SK-N-SH (cell line): ENCODE measurements around the gene NUP42. TPM values are rescaled to one million over a fixed set of nuclear protein-coding genes. Genes with fewer than 3 reads are reported as not detected.

ENCODE experiments used
- CTCF ChIA-PET: fragments of 300-600, 350-600 bp; formaldehyde crosslinking; extraction: SDS; loops from one replicate; lab custom pipeline; 2021; lab: Yijun Ruan, JAX
- POLR2A ChIA-PET: fragments of 350-600 bp; sonication (Branson Sonifier 250); formaldehyde crosslinking; extraction: SDS; loops from one replicate; lab custom pipeline; 2020; ENCODE audit warnings: antibody characterized with exemption, inconsistent platforms; lab: Yijun Ruan, JAX
- DNase-seq: peaks from one replicate; pipeline ENCODE4 v3.0.0; 2012
- H2AFZ ChIP-seq: fragments of 200-600 bp; sonication (generic); 2 replicates; pipeline ENCODE4 v1.8.1; 2016; ENCODE audit warnings: antibody characterized with exemption, mild to moderate bottlenecking, low read depth
- H3F3A ChIP-seq: fragments of 200-600 bp; sonication (generic); replicated peaks from 2 replicates; pipeline ENCODE3; 2016; ENCODE audit warnings: antibody characterized with exemption, mild to moderate bottlenecking; ENCODE audit not compliant: insufficient read depth
- H3K27ac ChIP-seq, 2 experiments: fragments of 200-500 bp in 1 of 2; fragments of 200-600 bp in 1 of 2; sonication (Bioruptor generic) in 1 of 2; sonication (generic), shearing (Covaris generic) in 1 of 2; 2 replicates each; pipeline versions ENCODE4 v1.5.1 to v1.6.1; 2014 to 2016; ENCODE audit warnings: low read depth in 2 of 2, inconsistent platforms in 1 of 2, low read length in 1 of 2, mild to moderate bottlenecking in 1 of 2, mixed read lengths in 1 of 2
- H3K27me3 ChIP-seq: fragments of 200-600 bp; sonication (generic), shearing (Covaris generic); 2 replicates; pipeline ENCODE4 v1.6.1; 2016; ENCODE audit warnings: mixed run types; ENCODE audit not compliant: insufficient read depth
- H3K36me3 ChIP-seq, 2 experiments: fragments of 200-500 bp in 1 of 2; fragments of 200-600 bp in 1 of 2; sonication (Bioruptor generic) in 1 of 2; sonication (generic) in 1 of 2; replicated peaks in 1 of 2; 2 replicates each; pipeline versions ENCODE3 to v1.5.1; 2014 to 2016; ENCODE audit warnings: low read length in 1 of 2, mild to moderate bottlenecking in 1 of 2; ENCODE audit not compliant: insufficient read depth in 2 of 2, control insufficient read depth in 1 of 2
- H3K4me1 ChIP-seq, 2 experiments: fragments of 200-500 bp in 1 of 2; fragments of 200-600 bp in 1 of 2; sonication (Bioruptor generic) in 1 of 2; sonication (generic), shearing (Covaris generic) in 1 of 2; 2 replicates each; pipeline versions ENCODE4 v1.5.1 to v1.6.1; 2014 to 2016; ENCODE audit warnings: low read depth in 1 of 2, low read length in 1 of 2, mixed run types in 1 of 2; ENCODE audit not compliant: insufficient read depth in 2 of 2, control insufficient read depth in 1 of 2
- H3K4me2 ChIP-seq: fragments of 200-600 bp; sonication (generic), shearing (Covaris generic); 2 replicates; pipeline ENCODE4 v1.6.1; 2017; ENCODE audit warnings: mixed run types
- H3K4me3 ChIP-seq, 2 experiments: fragments of 200-500 bp in 1 of 2; fragments of 200-600 bp in 1 of 2; sonication (Bioruptor generic) in 1 of 2; sonication (generic), shearing (Covaris generic) in 1 of 2; 2 replicates each; pipeline versions ENCODE4 v1.5.1 to v1.8.1; 2014 to 2016; ENCODE audit warnings: low read depth in 2 of 2, inconsistent platforms in 1 of 2, low read length in 1 of 2, mild to moderate bottlenecking in 1 of 2, mixed read lengths in 1 of 2, moderate library complexity in 1 of 2
- H3K79me2 ChIP-seq: fragments of 200-600 bp; sonication (generic); 2 replicates; pipeline ENCODE4 v1.8.1; 2017; ENCODE audit warnings: mild to moderate bottlenecking; ENCODE audit not compliant: insufficient read depth
- H3K9ac ChIP-seq: fragments of 200-600 bp; sonication (generic); 2 replicates; pipeline ENCODE4 v1.6.1; 2017; ENCODE audit warnings: mixed run types
- H3K9me2 ChIP-seq: fragments of 200-600 bp; sonication (generic); 2 replicates; pipeline ENCODE4 v1.6.1; 2017; ENCODE audit warnings: mixed run types
- H3K9me3 ChIP-seq: fragments of 200-600 bp; sonication (generic); 2 replicates; pipeline ENCODE4 v1.6.1; 2017; ENCODE audit warnings: mixed run types, mild to moderate bottlenecking, moderate library complexity
- H4K20me1 ChIP-seq: fragments of 200-600 bp; sonication (generic); 2 replicates; pipeline ENCODE4 v1.6.1; 2017; ENCODE audit warnings: mild to moderate bottlenecking, mixed run types; ENCODE audit not compliant: insufficient read depth
- ELF1 ChIP-seq: IDR thresholded peaks from 2 replicates; pipeline ENCODE4 v1.4.0; 2012
- EP300 ChIP-seq, 2 experiments: IDR thresholded peaks; 2 replicates each; pipeline versions ENCODE4 v1.4.0 to v1.6.1; 2012; ENCODE audit warnings: borderline replicate concordance in 1 of 2, low read depth in 1 of 2, low read length in 1 of 2
- EZH2phosphoT487 ChIP-seq: fragments of 200-600 bp; sonication (generic); IDR thresholded peaks from 2 replicates; pipeline ENCODE4 v1.6.1; 2017; ENCODE audit warnings: low read depth, mixed run types, mild to moderate bottlenecking, antibody characterized with exemption, moderate library complexity, borderline replicate concordance
- FOSL2 ChIP-seq: IDR thresholded peaks from 2 replicates; pipeline ENCODE4 v1.4.0; 2012; ENCODE audit warnings: low read depth, mild to moderate bottlenecking, moderate library complexity, borderline replicate concordance
- FOXM1 ChIP-seq: IDR thresholded peaks from 2 replicates; pipeline ENCODE4 v1.4.0; 2012; ENCODE audit warnings: low read depth, mild to moderate bottlenecking
- GABPA ChIP-seq: IDR thresholded peaks from 2 replicates; pipeline ENCODE4 v1.4.0; 2012; ENCODE audit warnings: low read depth, mild to moderate bottlenecking
- MXI1 ChIP-seq: IDR thresholded peaks from 2 replicates; pipeline ENCODE4 v1.6.1; 2012; ENCODE audit warnings: mild to moderate bottlenecking, low read depth, low read length, improper control_type of control experiment
- NRF1 ChIP-seq: IDR thresholded peaks from 2 replicates; pipeline ENCODE4 v1.6.1; 2012; ENCODE audit warnings: low read depth, mild to moderate bottlenecking, low read length
- RCOR1 ChIP-seq: fragments of 150-350 bp; IDR thresholded peaks from 2 replicates; pipeline ENCODE4 v1.6.1; 2017; ENCODE audit warnings: antibody characterized with exemption, low read length
- RXRA ChIP-seq: IDR thresholded peaks from 2 replicates; pipeline ENCODE4 v1.4.0; 2012; ENCODE audit warnings: low read depth, mild to moderate bottlenecking, borderline replicate concordance
- TAF1 ChIP-seq: IDR thresholded peaks from 2 replicates; pipeline ENCODE4 v1.6.1; 2012; ENCODE audit warnings: low read depth, mild to moderate bottlenecking, low read length, moderate library complexity, borderline replicate concordance
- TCF12 ChIP-seq: IDR thresholded peaks from 2 replicates; pipeline ENCODE4 v1.4.0; 2012
- TEAD4 ChIP-seq: IDR thresholded peaks from 2 replicates; pipeline ENCODE4 v1.4.0; 2012; ENCODE audit warnings: mild to moderate bottlenecking, borderline replicate concordance; ENCODE audit not compliant: insufficient read depth
- YY1 ChIP-seq: IDR thresholded peaks from 2 replicates; pipeline ENCODE4 v1.4.0; 2012; ENCODE audit warnings: low read depth, mild to moderate bottlenecking
- WGBS: methylation state at CpG from one replicate; pipeline ENCODE4 v1.1.6; 2017; ENCODE audit warnings: low lambda C conversion rate; 5-methylcytosine and 5-hydroxymethylcytosine counted together
- polyA plus RNA-seq, 3 experiments: library from polyadenylated mRNA; depleted of rRNA; stranded (reverse); fragments of >200 nt; gene quantifications; 2 replicates each; pipeline ENCODE4 v1.2.3, GENCODE V29; 2012
- TF ChIP-seq, protein P1 (sequence below): IDR thresholded peaks from 2 replicates; pipeline ENCODE4 v1.4.0; 2012; ENCODE audit warnings: low read depth
- TF ChIP-seq, protein P2 (sequence below): IDR thresholded peaks from 2 replicates; pipeline ENCODE4 v1.4.0; 2012; ENCODE audit warnings: low read depth, borderline replicate concordance
- TF ChIP-seq, protein P3 (sequence below): fragments of 150-350 bp; IDR thresholded peaks from 2 replicates; pipeline ENCODE4 v1.6.1; 2017; ENCODE audit warnings: antibody characterized with exemption, low read length, low read depth, borderline replicate concordance
- TF ChIP-seq, protein P4 (sequence below): IDR thresholded peaks from 2 replicates; pipeline ENCODE4 v1.4.0; 2012; ENCODE audit warnings: low read depth, borderline replicate concordance
- TF ChIP-seq, protein P5 (sequence below): IDR thresholded peaks from 2 replicates; pipeline ENCODE4; 2012
- TF ChIP-seq, protein P6 (sequence below): fragments of 200-600 bp; sonication (generic); IDR thresholded peaks from 2 replicates; pipeline ENCODE4 v1.6.1; 2017; ENCODE audit warnings: antibody characterized with exemption, mild to moderate bottlenecking, moderate library complexity

NUP42 gene
- polyA plus RNA-seq, 1 of the 3 experiments (the other 2 are of a cell fraction): 22.7 TPM

DNA sequence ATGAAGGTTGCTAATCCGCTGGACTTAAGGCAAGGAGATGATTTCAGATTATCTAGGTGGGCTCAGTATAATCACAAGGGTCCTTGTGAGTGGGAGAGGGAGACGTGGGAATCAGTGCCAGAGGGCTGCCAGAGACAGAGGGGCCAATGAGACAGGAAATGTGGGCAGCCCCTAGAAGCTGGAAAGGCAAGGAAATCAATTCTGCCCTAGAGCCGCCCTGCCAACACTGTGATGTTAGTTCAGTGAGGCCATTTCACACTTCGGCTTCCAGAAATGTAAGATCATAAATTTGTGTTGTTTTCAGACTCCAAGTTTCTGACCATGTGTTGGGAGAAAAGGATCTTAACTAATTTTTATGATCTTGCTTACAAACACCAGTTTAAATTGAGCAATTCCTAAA is 61.1 kb downstream of the NUP42 start:
- H3K36me3 ChIP-seq: no peaks in the 10 kb centered on the region
- 95% methylated on average over 4 of the region's 4 CpGs for WGBS
- no peak overlapping the region for H3K4me3 ChIP-seq
- peak overlapping the region in 1 of 2 experiments; percentile 48; a peak in 1 of 4 replicates for H3K27ac ChIP-seq
- peaks cover 13% of the 10 kb centered on the region for H3F3A ChIP-seq
- no peaks in the 10 kb centered on the region for H3K9me2 ChIP-seq
- H3K79me2 ChIP-seq: no peaks in the 10 kb centered on the region
- ChIA-PET POLR2A (interaction anchor here (0.6 kb wide), 1 partner anchor 43 kb away, joined by 4 read pairs; no protein-coding TSS in a partner anchor), CTCF (interaction anchor here (1.1 to 1.8 kb wide), 4 partner anchors 14 to 34 kb away, joined by 3 to 11 read pairs (median 5); no protein-coding TSS in a partner anchor)
- no peak overlapping the region for H3K9ac ChIP-seq
- H3K4me1 ChIP-seq: peaks cover 6 to 7% of the 10 kb centered on the region in 2 experiments; a peak in 3 of 4 replicates
- no peaks in the 10 kb centered on the region for H3K27me3 ChIP-seq
- no peaks in the 10 kb centered on the region for H4K20me1 ChIP-seq
- no peak overlapping the region for H3K4me2 ChIP-seq
- TF ChIP-seq TEAD4 (no peak), EZH2phosphoT487 (no peak), FOSL2 (no peak), NRF1 (no peak), TAF1 (no peak), ELF1 (no peak), RCOR1 (no peak), MXI1 (no peak), FOXM1 (no peak), EP300 (IDR thresholded peaks at IDR 0.05; ENCODE audit: borderline replicate concordance in 1 of 2, low read depth in 1 of 2, low read length in 1 of 2) (no peak), YY1 (no peak), TCF12 (no peak), RXRA (no peak), GABPA (no peak)
- TF ChIP-seq, protein P1, sequence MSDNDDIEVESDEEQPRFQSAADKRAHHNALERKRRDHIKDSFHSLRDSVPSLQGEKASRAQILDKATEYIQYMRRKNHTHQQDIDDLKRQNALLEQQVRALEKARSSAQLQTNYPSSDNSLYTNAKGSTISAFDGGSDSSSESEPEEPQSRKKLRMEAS: no peak
- TF ChIP-seq, protein P2, sequence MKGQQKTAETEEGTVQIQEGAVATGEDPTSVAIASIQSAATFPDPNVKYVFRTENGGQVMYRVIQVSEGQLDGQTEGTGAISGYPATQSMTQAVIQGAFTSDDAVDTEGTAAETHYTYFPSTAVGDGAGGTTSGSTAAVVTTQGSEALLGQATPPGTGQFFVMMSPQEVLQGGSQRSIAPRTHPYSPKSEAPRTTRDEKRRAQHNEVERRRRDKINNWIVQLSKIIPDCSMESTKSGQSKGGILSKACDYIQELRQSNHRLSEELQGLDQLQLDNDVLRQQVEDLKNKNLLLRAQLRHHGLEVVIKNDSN: no peak
- TF ChIP-seq, protein P3, sequence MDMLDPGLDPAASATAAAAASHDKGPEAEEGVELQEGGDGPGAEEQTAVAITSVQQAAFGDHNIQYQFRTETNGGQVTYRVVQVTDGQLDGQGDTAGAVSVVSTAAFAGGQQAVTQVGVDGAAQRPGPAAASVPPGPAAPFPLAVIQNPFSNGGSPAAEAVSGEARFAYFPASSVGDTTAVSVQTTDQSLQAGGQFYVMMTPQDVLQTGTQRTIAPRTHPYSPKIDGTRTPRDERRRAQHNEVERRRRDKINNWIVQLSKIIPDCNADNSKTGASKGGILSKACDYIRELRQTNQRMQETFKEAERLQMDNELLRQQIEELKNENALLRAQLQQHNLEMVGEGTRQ: no peak
- TF ChIP-seq, protein P4, sequence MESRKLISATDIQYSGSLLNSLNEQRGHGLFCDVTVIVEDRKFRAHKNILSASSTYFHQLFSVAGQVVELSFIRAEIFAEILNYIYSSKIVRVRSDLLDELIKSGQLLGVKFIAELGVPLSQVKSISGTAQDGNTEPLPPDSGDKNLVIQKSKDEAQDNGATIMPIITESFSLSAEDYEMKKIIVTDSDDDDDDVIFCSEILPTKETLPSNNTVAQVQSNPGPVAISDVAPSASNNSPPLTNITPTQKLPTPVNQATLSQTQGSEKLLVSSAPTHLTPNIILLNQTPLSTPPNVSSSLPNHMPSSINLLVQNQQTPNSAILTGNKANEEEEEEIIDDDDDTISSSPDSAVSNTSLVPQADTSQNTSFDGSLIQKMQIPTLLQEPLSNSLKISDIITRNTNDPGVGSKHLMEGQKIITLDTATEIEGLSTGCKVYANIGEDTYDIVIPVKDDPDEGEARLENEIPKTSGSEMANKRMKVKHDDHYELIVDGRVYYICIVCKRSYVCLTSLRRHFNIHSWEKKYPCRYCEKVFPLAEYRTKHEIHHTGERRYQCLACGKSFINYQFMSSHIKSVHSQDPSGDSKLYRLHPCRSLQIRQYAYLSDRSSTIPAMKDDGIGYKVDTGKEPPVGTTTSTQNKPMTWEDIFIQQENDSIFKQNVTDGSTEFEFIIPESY: no peak
- TF ChIP-seq, protein P5, sequence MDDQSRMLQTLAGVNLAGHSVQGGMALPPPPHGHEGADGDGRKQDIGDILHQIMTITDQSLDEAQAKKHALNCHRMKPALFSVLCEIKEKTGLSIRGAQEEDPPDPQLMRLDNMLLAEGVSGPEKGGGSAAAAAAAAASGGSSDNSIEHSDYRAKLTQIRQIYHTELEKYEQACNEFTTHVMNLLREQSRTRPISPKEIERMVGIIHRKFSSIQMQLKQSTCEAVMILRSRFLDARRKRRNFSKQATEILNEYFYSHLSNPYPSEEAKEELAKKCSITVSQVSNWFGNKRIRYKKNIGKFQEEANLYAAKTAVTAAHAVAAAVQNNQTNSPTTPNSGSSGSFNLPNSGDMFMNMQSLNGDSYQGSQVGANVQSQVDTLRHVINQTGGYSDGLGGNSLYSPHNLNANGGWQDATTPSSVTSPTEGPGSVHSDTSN: no peak
- TF ChIP-seq, protein P6, sequence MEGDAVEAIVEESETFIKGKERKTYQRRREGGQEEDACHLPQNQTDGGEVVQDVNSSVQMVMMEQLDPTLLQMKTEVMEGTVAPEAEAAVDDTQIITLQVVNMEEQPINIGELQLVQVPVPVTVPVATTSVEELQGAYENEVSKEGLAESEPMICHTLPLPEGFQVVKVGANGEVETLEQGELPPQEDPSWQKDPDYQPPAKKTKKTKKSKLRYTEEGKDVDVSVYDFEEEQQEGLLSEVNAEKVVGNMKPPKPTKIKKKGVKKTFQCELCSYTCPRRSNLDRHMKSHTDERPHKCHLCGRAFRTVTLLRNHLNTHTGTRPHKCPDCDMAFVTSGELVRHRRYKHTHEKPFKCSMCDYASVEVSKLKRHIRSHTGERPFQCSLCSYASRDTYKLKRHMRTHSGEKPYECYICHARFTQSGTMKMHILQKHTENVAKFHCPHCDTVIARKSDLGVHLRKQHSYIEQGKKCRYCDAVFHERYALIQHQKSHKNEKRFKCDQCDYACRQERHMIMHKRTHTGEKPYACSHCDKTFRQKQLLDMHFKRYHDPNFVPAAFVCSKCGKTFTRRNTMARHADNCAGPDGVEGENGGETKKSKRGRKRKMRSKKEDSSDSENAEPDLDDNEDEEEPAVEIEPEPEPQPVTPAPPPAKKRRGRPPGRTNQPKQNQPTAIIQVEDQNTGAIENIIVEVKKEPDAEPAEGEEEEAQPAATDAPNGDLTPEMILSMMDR: no peak
- no peak for DNase-seq
- H2AFZ ChIP-seq: no peak overlapping the region
- no peaks in the 10 kb centered on the region for H3K9me3 ChIP-seq
